SK-N-SH (cell line): ENCODE results near the gene CLDN10. TPM values are rescaled to one million over a fixed set of nuclear protein-coding genes. Genes with fewer than 3 reads are reported as not detected.

ENCODE experiments used
- CTCF ChIA-PET: fragments of 300-600, 350-600 bp; formaldehyde crosslinking; extraction: SDS; loops from one replicate; lab custom pipeline; 2021; lab: Yijun Ruan, JAX
- POLR2A ChIA-PET: fragments of 350-600 bp; sonication (Branson Sonifier 250); formaldehyde crosslinking; extraction: SDS; loops from one replicate; lab custom pipeline; 2020; ENCODE audit warnings: antibody characterized with exemption, inconsistent platforms; lab: Yijun Ruan, JAX
- DNase-seq: peaks from one replicate; pipeline ENCODE4 v3.0.0; 2012
- H2AFZ ChIP-seq: fragments of 200-600 bp; sonication (generic); 2 replicates; pipeline ENCODE4 v1.8.1; 2016; ENCODE audit warnings: antibody characterized with exemption, mild to moderate bottlenecking, low read depth
- H3F3A ChIP-seq: fragments of 200-600 bp; sonication (generic); replicated peaks from 2 replicates; pipeline ENCODE3; 2016; ENCODE audit warnings: antibody characterized with exemption, mild to moderate bottlenecking; ENCODE audit not compliant: insufficient read depth
- H3K27ac ChIP-seq, 2 experiments: fragments of 200-500 bp in 1 of 2; fragments of 200-600 bp in 1 of 2; sonication (Bioruptor generic) in 1 of 2; sonication (generic), shearing (Covaris generic) in 1 of 2; 2 replicates each; pipeline versions ENCODE4 v1.5.1 to v1.6.1; 2014 to 2016; ENCODE audit warnings: low read depth in 2 of 2, inconsistent platforms in 1 of 2, low read length in 1 of 2, mild to moderate bottlenecking in 1 of 2, mixed read lengths in 1 of 2
- H3K27me3 ChIP-seq: fragments of 200-600 bp; sonication (generic), shearing (Covaris generic); 2 replicates; pipeline ENCODE4 v1.6.1; 2016; ENCODE audit warnings: mixed run types; ENCODE audit not compliant: insufficient read depth
- H3K36me3 ChIP-seq, 2 experiments: fragments of 200-500 bp in 1 of 2; fragments of 200-600 bp in 1 of 2; sonication (Bioruptor generic) in 1 of 2; sonication (generic) in 1 of 2; replicated peaks in 1 of 2; 2 replicates each; pipeline versions ENCODE3 to v1.5.1; 2014 to 2016; ENCODE audit warnings: low read length in 1 of 2, mild to moderate bottlenecking in 1 of 2; ENCODE audit not compliant: insufficient read depth in 2 of 2, control insufficient read depth in 1 of 2
- H3K4me1 ChIP-seq, 2 experiments: fragments of 200-500 bp in 1 of 2; fragments of 200-600 bp in 1 of 2; sonication (Bioruptor generic) in 1 of 2; sonication (generic), shearing (Covaris generic) in 1 of 2; 2 replicates each; pipeline versions ENCODE4 v1.5.1 to v1.6.1; 2014 to 2016; ENCODE audit warnings: low read depth in 1 of 2, low read length in 1 of 2, mixed run types in 1 of 2; ENCODE audit not compliant: insufficient read depth in 2 of 2, control insufficient read depth in 1 of 2
- H3K4me2 ChIP-seq: fragments of 200-600 bp; sonication (generic), shearing (Covaris generic); 2 replicates; pipeline ENCODE4 v1.6.1; 2017; ENCODE audit warnings: mixed run types
- H3K4me3 ChIP-seq, 2 experiments: fragments of 200-500 bp in 1 of 2; fragments of 200-600 bp in 1 of 2; sonication (Bioruptor generic) in 1 of 2; sonication (generic), shearing (Covaris generic) in 1 of 2; 2 replicates each; pipeline versions ENCODE4 v1.5.1 to v1.8.1; 2014 to 2016; ENCODE audit warnings: low read depth in 2 of 2, inconsistent platforms in 1 of 2, low read length in 1 of 2, mild to moderate bottlenecking in 1 of 2, mixed read lengths in 1 of 2, moderate library complexity in 1 of 2
- H3K79me2 ChIP-seq: fragments of 200-600 bp; sonication (generic); 2 replicates; pipeline ENCODE4 v1.8.1; 2017; ENCODE audit warnings: mild to moderate bottlenecking; ENCODE audit not compliant: insufficient read depth
- H3K9ac ChIP-seq: fragments of 200-600 bp; sonication (generic); 2 replicates; pipeline ENCODE4 v1.6.1; 2017; ENCODE audit warnings: mixed run types
- H3K9me2 ChIP-seq: fragments of 200-600 bp; sonication (generic); 2 replicates; pipeline ENCODE4 v1.6.1; 2017; ENCODE audit warnings: mixed run types
- H3K9me3 ChIP-seq: fragments of 200-600 bp; sonication (generic); 2 replicates; pipeline ENCODE4 v1.6.1; 2017; ENCODE audit warnings: mixed run types, mild to moderate bottlenecking, moderate library complexity
- H4K20me1 ChIP-seq: fragments of 200-600 bp; sonication (generic); 2 replicates; pipeline ENCODE4 v1.6.1; 2017; ENCODE audit warnings: mild to moderate bottlenecking, mixed run types; ENCODE audit not compliant: insufficient read depth
- CHD2 ChIP-seq: fragments of 150-350 bp; IDR thresholded peaks from 2 replicates; pipeline ENCODE4 v1.6.1; 2018; ENCODE audit warnings: low read length; ENCODE audit not compliant: partially characterized antibody
- ELF1 ChIP-seq: IDR thresholded peaks from 2 replicates; pipeline ENCODE4 v1.4.0; 2012
- FOSL2 ChIP-seq: IDR thresholded peaks from 2 replicates; pipeline ENCODE4 v1.4.0; 2012; ENCODE audit warnings: low read depth, mild to moderate bottlenecking, moderate library complexity, borderline replicate concordance
- FOXJ3 ChIP-seq: sonication (generic); formaldehyde crosslinking; IDR thresholded peaks from 2 replicates; pipeline ENCODE4 v1.5.1; 2020; ENCODE audit warnings: mild to moderate bottlenecking, missing genetic modification reagents
- FOXM1 ChIP-seq: IDR thresholded peaks from 2 replicates; pipeline ENCODE4 v1.4.0; 2012; ENCODE audit warnings: low read depth, mild to moderate bottlenecking
- GABPA ChIP-seq: IDR thresholded peaks from 2 replicates; pipeline ENCODE4 v1.4.0; 2012; ENCODE audit warnings: low read depth, mild to moderate bottlenecking
- GATA2 ChIP-seq: sonication (generic); formaldehyde crosslinking; IDR thresholded peaks from 2 replicates; pipeline ENCODE4 v1.5.0; 2020; ENCODE audit warnings: mild to moderate bottlenecking, missing genetic modification reagents
- JUND ChIP-seq: IDR thresholded peaks from 2 replicates; pipeline ENCODE4 v1.4.0; 2012
- MEF2A ChIP-seq: IDR thresholded peaks from 2 replicates; pipeline ENCODE4 v1.4.0; 2012; ENCODE audit warnings: low read depth, borderline replicate concordance
- MXI1 ChIP-seq: IDR thresholded peaks from 2 replicates; pipeline ENCODE4 v1.6.1; 2012; ENCODE audit warnings: mild to moderate bottlenecking, low read depth, low read length, improper control_type of control experiment
- NFIC ChIP-seq: IDR thresholded peaks from 2 replicates; pipeline ENCODE4 v1.4.0; 2012; ENCODE audit warnings: borderline replicate concordance
- RAD21 ChIP-seq: IDR thresholded peaks from 2 replicates; pipeline ENCODE4 v1.6.1; 2012; ENCODE audit warnings: mild to moderate bottlenecking, low read length
- RCOR1 ChIP-seq: fragments of 150-350 bp; IDR thresholded peaks from 2 replicates; pipeline ENCODE4 v1.6.1; 2017; ENCODE audit warnings: antibody characterized with exemption, low read length
- RFX5 ChIP-seq: IDR thresholded peaks from 2 replicates; pipeline ENCODE4 v1.6.1; 2012; ENCODE audit warnings: mild to moderate bottlenecking, improper control_type of control experiment, low read length
- RXRA ChIP-seq: IDR thresholded peaks from 2 replicates; pipeline ENCODE4 v1.4.0; 2012; ENCODE audit warnings: low read depth, mild to moderate bottlenecking, borderline replicate concordance
- SIN3A ChIP-seq: IDR thresholded peaks from 2 replicates; pipeline ENCODE4 v1.6.1; 2012; ENCODE audit warnings: low read depth, mild to moderate bottlenecking, low read length, moderate library complexity, borderline replicate concordance
- TAF1 ChIP-seq: IDR thresholded peaks from 2 replicates; pipeline ENCODE4 v1.6.1; 2012; ENCODE audit warnings: low read depth, mild to moderate bottlenecking, low read length, moderate library complexity, borderline replicate concordance
- TEAD4 ChIP-seq: IDR thresholded peaks from 2 replicates; pipeline ENCODE4 v1.4.0; 2012; ENCODE audit warnings: mild to moderate bottlenecking, borderline replicate concordance; ENCODE audit not compliant: insufficient read depth
- YY1 ChIP-seq: IDR thresholded peaks from 2 replicates; pipeline ENCODE4 v1.4.0; 2012; ENCODE audit warnings: low read depth, mild to moderate bottlenecking
- WGBS: methylation state at CpG from one replicate; pipeline ENCODE4 v1.1.6; 2017; ENCODE audit warnings: low lambda C conversion rate; 5-methylcytosine and 5-hydroxymethylcytosine counted together
- polyA plus RNA-seq, 3 experiments: library from polyadenylated mRNA; depleted of rRNA; stranded (reverse); fragments of >200 nt; gene quantifications; 2 replicates each; pipeline ENCODE4 v1.2.3, GENCODE V29; 2012
- TF ChIP-seq, protein P1 (sequence below): fragments of 200-600 bp; sonication (generic); IDR thresholded peaks from 2 replicates; pipeline ENCODE4 v1.6.1; 2017; ENCODE audit warnings: antibody characterized with exemption, mild to moderate bottlenecking, moderate library complexity
- TF ChIP-seq, protein P2 (sequence below): fragments of 150-350 bp; IDR thresholded peaks from 2 replicates; pipeline ENCODE4 v1.6.1; 2017; ENCODE audit warnings: antibody characterized with exemption, low read length, low read depth, borderline replicate concordance
- TF ChIP-seq, protein P3 (sequence below): IDR thresholded peaks from 2 replicates; pipeline ENCODE4 v1.4.0; 2012; ENCODE audit warnings: low read depth
- TF ChIP-seq, protein P4 (sequence below): IDR thresholded peaks from 2 replicates; pipeline ENCODE4 v1.6.1; 2012; ENCODE audit warnings: mild to moderate bottlenecking, low read depth, low read length, moderate library complexity

The CLDN10 gene
- polyA plus RNA-seq, 1 of the 3 experiments (the other 2 are of a cell fraction) = 0.05 TPM

DNA sequence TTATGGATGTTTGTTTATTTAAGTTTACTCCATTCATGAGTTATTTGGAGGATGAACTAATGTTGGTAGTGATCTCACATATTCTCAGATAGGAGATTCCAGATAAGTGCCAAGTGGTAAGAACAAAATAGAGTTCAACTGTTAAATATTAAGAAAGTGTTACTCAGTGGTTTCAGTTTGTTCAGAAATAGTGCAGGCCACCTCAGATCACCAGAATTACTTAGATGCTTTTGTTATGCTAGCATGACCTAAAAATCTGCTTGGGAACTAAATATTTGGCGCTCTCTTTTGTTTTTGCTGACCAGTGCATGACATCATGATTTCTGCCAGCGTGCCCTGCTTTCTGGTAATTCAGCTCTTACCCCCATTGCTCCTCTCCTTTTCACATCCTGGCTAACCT, 15.6 kb downstream of the CLDN10 start:
- DNase-seq = no peak
- CTCF ChIA-PET = interaction anchor here (1.6 kb wide), 1 partner anchor 266 kb away, joined by 3 read pairs; no protein-coding TSS in a partner anchor
- H3K9me3 ChIP-seq = no peaks in the 10 kb centered on the region
- TF ChIP-seq, protein P1, sequence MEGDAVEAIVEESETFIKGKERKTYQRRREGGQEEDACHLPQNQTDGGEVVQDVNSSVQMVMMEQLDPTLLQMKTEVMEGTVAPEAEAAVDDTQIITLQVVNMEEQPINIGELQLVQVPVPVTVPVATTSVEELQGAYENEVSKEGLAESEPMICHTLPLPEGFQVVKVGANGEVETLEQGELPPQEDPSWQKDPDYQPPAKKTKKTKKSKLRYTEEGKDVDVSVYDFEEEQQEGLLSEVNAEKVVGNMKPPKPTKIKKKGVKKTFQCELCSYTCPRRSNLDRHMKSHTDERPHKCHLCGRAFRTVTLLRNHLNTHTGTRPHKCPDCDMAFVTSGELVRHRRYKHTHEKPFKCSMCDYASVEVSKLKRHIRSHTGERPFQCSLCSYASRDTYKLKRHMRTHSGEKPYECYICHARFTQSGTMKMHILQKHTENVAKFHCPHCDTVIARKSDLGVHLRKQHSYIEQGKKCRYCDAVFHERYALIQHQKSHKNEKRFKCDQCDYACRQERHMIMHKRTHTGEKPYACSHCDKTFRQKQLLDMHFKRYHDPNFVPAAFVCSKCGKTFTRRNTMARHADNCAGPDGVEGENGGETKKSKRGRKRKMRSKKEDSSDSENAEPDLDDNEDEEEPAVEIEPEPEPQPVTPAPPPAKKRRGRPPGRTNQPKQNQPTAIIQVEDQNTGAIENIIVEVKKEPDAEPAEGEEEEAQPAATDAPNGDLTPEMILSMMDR = no peak
- TF ChIP-seq RXRA (no peak), RAD21 (no peak), RFX5 (no peak), FOXM1 (no peak), GATA2 (CRISPR knock-in tag) (no peak), MXI1 (no peak), FOSL2 (no peak), NFIC (no peak), RCOR1 (no peak), JUND (no peak), YY1 (no peak), TAF1 (no peak), ELF1 (no peak), MEF2A (no peak), GABPA (no peak)
- TF ChIP-seq, protein P2, sequence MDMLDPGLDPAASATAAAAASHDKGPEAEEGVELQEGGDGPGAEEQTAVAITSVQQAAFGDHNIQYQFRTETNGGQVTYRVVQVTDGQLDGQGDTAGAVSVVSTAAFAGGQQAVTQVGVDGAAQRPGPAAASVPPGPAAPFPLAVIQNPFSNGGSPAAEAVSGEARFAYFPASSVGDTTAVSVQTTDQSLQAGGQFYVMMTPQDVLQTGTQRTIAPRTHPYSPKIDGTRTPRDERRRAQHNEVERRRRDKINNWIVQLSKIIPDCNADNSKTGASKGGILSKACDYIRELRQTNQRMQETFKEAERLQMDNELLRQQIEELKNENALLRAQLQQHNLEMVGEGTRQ = no peak
- H3K36me3 ChIP-seq = no peaks in the 10 kb centered on the region
- H3K4me1 ChIP-seq = no peaks in the 10 kb centered on the region
- H3F3A ChIP-seq = peaks cover 5% of the 10 kb centered on the region
- H2AFZ ChIP-seq = no peak overlapping the region
- H3K9ac ChIP-seq = no peak overlapping the region
- H3K9me2 ChIP-seq = no peaks in the 10 kb centered on the region
- no peaks in the 10 kb centered on the region for H4K20me1 ChIP-seq
- POLR2A ChIA-PET = no interaction called here
- H3K27ac ChIP-seq = no peak overlapping the region
- H3K79me2 ChIP-seq = no peaks in the 10 kb centered on the region
- no peak overlapping the region for H3K4me2 ChIP-seq
- WGBS = 82% methylated on average over 2 of the region's 2 CpGs
- no peaks in the 10 kb centered on the region for H3K27me3 ChIP-seq
- no peak overlapping the region for H3K4me3 ChIP-seq

DNA sequence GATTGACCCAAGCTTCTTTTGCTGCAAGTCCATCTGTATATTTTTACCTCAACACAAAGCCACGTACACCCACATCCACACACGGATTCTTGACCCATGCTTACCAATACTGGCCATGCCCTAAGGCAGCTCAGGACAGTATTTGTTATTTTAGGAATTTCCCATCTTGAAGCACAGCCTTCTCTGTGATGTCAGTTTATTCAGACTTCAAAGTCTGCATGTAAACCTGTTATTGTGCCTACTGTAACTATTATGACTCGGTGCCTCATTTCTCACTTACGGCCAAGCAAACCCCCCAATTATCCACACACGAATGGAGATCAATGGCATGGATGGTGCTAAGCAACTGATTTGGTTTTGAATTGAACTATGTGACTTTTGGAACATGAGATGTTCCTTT, 17.5 kb downstream of the CLDN10 start:
- no peak for DNase-seq
- Histone ChIP-seq H3K9me3 (no peaks in the 10 kb centered on the region), H4K20me1 (no peaks in the 10 kb centered on the region), H3K9ac (no peak overlapping the region), H3F3A (peaks cover 2% of the 10 kb centered on the region), H3K4me3 (no peak overlapping the region), H3K27me3 (no peaks in the 10 kb centered on the region), H3K4me1 (no peaks in the 10 kb centered on the region), H3K9me2 (no peaks in the 10 kb centered on the region), H2AFZ (no peak overlapping the region), H3K79me2 (no peaks in the 10 kb centered on the region), H3K27ac (no peak overlapping the region), H3K36me3 (no peaks in the 10 kb centered on the region), H3K4me2 (no peak overlapping the region)
- 78% methylated on average over 5 of the region's 5 CpGs for WGBS
- CTCF ChIA-PET = interaction anchor here (0.6 kb wide), 1 partner anchor 857 kb away, joined by 3 read pairs; no protein-coding TSS in a partner anchor
- POLR2A ChIA-PET = no interaction called here
- TF ChIP-seq TAF1 (no peak), FOXJ3 (no peak), RAD21 (no peak), ELF1 (no peak), CHD2 (no peak), GATA2 (CRISPR knock-in tag) (no peak), NFIC (no peak), TEAD4 (no peak), SIN3A (no peak)
- TF ChIP-seq, protein P3, sequence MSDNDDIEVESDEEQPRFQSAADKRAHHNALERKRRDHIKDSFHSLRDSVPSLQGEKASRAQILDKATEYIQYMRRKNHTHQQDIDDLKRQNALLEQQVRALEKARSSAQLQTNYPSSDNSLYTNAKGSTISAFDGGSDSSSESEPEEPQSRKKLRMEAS = no peak
- TF ChIP-seq, protein P4, sequence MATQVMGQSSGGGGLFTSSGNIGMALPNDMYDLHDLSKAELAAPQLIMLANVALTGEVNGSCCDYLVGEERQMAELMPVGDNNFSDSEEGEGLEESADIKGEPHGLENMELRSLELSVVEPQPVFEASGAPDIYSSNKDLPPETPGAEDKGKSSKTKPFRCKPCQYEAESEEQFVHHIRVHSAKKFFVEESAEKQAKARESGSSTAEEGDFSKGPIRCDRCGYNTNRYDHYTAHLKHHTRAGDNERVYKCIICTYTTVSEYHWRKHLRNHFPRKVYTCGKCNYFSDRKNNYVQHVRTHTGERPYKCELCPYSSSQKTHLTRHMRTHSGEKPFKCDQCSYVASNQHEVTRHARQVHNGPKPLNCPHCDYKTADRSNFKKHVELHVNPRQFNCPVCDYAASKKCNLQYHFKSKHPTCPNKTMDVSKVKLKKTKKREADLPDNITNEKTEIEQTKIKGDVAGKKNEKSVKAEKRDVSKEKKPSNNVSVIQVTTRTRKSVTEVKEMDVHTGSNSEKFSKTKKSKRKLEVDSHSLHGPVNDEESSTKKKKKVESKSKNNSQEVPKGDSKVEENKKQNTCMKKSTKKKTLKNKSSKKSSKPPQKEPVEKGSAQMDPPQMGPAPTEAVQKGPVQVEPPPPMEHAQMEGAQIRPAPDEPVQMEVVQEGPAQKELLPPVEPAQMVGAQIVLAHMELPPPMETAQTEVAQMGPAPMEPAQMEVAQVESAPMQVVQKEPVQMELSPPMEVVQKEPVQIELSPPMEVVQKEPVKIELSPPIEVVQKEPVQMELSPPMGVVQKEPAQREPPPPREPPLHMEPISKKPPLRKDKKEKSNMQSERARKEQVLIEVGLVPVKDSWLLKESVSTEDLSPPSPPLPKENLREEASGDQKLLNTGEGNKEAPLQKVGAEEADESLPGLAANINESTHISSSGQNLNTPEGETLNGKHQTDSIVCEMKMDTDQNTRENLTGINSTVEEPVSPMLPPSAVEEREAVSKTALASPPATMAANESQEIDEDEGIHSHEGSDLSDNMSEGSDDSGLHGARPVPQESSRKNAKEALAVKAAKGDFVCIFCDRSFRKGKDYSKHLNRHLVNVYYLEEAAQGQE = no peak
- TF ChIP-seq, protein P2 = no peak
